GF-D8 (cell line): ENCODE results near the gene PIGBOS1.
"Not testable (repeated sequence)": the region's sequence is repeated elsewhere in the genome, so short reads cannot be mapped to it uniquely, and the experiment has no call there.

Source experiments
- DNase-seq: peaks from one replicate; lab custom pipeline; 2025; lab: John Stamatoyannopoulos, UW

PIGBOS1 gene, protein sequence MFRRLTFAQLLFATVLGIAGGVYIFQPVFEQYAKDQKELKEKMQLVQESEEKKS

DNA sequence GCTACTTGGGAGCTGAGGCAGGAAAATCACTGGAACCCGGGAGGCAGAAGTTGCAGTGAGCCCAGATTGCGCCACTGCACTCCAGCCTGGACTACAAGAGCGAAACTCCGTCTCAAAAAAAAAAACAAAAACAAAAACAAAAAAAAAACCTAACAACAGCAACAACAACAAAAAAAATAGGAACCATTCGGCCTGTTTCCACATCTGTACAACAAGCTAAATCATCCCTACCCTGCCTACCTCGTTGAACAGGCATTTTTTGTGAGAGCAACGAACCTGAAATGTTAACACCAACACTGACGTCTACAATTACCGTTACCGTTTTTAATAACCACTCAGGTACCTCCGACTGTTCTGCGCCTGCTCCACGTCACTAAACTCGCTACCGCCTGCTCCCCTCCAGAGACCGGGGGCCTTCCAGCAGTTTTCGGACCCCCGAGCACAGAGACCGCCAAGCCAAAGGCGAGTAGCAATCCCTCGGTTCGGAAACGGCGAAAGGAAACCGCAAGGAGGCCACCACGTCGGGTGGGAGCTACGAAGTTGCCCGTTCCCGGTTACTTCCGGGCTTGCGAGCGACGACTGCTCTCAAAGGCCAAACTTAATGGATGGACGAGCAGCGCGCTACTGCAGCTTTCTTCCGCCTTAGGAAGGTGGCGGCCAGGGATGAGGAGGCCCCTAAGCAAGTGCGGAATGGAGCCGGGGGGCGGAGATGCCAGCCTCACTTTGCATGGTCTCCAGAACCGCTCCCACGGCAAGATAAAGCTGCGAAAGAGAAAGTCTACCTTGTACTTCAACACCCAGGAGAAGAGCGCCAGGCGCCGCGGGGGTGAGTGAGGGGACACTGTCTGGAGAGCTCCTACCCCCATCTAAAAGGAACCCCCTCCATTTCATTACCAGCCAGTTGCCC, at the start of gene PIGBOS1, which contains the start of gene PIGB:
Gene PIGBOS1 (minus strand): TSS at position 536 of the 907 bp plus-strand sequence. CDS start 1,331 bp downstream, outside the sequence.
Gene PIGB (plus strand): TSS at position 635 of the 907 bp plus-strand sequence. CDS start 29 bp downstream, at position 664.
- peak; percentile 49 for DNase-seq

DNA sequence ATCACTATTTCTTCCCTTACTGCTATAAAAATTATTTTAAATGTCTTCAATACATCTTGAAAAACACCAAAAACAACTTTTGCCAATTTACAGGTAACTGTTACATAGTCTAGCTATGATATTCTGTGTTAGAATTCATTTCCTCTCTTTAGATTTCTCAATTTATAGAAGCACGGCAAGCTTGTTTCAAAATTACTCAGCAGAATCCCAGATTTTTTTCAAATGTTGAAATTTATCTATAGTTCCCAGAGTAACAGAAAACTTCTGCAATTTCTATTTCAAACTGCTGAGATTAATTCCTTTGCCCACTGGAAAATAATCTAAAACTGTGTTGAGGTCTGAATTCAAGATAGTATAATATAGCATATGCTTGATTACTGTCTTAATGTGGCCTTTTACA, 48.1 kb upstream of the PIGBOS1 start:
- no peak for DNase-seq

DNA sequence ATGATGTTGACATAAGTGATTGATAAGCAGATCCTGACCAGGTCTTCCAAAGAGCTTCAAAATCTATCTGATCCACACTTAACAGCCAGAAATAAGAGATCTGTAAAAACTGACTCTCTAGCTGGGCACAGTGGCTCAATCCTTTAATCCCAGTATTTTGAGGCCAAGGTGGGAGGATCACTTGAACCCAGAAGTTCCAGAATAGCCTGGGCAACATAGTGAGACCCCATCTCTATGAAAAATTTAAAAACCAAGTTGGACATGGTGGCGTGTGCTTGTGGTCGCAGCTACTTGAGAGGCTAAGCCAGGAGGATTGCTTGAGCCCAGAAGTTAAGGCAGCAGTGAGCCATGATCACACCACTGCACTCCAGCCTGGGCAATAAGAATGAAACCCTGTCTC, 43.7 kb upstream of the PIGBOS1 start:
- no peak for DNase-seq

DNA sequence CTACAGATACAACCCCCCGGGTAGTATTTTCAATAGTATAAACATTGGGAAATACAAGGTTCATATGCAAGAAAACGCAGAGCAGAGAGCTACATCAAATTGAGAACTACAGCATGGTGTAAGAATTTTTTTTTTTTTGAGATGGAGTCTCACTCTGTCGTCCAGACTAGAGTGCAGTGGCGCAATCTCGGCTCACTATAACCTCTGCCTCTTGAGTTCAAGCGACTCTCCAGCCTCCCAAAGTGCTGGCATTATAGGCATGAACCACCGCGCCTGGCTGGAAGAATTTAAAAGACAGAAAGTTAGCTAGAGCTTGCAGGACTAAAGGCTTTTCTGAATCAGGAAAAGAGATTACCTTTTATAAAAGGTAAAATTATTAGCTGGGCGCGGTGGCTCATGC, 42.1 kb upstream of the PIGBOS1 start:
- DNase-seq: no peak

DNA sequence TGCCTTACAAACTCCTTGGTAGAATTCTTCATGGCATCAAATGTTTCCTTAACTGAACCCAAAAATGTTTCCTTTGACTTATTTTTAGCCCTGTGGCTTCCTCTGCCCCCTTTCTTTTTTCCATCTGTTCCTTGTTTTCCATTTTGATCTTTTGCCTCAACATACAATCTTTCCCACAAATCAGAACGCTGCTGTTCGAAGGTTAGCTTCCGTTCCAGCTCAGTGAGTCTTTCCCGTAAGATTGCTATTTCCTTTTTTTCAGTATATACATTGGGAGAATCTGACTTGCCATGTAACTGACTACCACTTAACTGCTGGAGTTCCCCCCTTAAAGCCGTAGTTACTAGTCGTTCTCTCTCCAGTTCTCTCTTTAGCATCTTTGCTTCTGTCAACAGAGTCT, 41.3 kb upstream of the PIGBOS1 start:
- DNase-seq: no peak

DNA sequence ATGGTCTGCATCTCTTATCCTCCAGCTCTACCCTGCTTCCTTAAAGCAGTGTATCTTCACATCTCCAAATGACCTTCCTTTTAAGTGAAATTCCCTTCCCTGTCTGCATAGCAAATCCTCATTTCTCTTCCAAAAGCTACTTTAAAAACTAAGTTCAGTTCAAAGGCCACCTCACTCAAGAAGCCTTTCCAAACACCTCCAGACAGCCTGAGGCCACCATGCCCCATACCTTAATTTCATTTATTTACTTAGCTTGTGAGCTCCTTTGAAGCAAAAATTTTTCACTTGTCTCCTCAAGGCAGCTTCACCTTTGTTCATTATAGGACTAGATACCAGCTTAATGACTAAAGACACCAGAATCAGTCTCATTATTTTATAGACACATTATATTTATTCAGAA, 39.5 kb upstream of the PIGBOS1 start:
- DNase-seq: no peak

DNA sequence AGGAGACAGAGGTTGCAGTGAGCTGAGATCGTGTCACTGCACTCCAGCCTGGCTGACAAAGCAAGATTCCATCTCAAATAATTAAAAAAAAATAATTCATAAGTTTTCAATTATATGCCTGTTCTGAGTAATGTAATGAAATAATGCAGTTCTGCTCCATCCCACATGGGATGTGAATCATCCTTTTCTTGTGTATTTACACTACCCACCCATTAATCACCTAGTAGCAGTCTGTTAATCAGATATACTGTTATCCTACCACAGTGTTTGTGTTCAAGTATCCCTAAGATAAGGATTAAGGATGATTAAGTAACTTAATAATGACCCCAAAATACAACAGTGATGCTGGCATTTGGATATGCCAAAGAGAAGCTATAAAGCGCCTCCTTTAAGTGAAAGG, 38.9 kb upstream of the PIGBOS1 start:
- no peak for DNase-seq

DNA sequence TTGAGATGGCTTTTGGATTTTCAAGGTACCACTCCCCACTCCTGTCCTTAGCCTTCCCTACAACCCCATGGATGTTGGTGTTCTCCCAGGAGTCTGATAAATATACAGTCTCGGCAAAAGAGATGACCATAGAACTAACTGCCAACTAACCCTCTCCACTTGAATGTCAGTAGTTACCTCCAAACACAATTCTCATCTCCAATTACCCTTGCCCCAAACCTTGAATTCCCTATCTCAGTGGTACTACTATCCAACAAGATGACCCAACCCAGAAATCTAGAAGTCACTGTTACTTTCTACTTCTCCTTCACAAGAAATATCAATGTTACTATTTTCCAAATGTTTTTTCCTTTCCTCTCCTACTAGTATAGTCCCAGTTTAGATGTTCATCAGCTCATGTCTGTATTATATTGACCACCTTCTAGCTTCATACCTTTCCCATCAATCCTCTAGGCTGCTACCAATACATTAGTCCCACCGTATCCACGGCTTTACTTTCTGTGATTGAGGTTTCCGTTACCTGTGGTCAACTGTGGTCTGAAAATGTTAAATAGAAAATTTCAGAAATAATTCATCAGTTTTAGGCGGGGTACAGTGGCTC, 38.2 kb upstream of the PIGBOS1 start:
- DNase-seq: no peak

DNA sequence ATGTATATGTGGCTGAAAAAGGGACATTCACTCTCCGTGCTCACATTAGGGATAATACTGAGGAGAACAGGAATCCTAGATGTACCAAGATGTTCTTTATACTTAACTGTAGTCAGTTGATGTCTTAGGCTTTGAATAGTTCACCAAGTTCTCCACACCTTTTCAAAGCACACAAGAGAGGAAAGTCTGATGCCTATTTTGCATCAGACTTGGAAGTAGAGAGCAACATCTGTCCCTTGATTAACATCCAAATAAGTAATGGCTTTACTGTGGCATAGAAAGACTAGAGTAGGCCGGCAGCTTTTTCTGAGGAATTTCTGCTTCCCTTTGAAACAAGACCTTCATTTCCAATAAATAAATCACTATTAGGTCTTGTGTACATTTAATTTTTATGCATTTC, 34.1 kb upstream of the PIGBOS1 start:
- no peak for DNase-seq

DNA sequence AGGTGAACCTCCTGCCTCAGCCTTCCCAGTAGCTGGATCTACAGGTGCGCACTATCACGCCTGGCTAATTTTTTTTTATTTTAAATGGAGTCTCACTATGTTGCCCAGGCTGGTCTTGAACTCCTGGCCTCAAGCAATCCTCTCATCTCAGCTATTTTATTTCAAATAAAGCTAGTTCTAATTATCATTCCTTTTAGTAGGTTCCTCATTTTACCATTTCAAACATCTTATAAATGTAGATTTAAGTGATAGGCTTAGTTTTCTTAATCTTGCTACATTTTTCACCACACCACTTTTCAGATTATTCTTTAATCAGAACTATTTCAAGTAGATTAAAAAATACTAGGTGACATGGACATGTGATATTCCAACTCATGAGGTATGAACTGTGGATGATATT, 30.4 kb upstream of the PIGBOS1 start:
- no peak for DNase-seq

DNA sequence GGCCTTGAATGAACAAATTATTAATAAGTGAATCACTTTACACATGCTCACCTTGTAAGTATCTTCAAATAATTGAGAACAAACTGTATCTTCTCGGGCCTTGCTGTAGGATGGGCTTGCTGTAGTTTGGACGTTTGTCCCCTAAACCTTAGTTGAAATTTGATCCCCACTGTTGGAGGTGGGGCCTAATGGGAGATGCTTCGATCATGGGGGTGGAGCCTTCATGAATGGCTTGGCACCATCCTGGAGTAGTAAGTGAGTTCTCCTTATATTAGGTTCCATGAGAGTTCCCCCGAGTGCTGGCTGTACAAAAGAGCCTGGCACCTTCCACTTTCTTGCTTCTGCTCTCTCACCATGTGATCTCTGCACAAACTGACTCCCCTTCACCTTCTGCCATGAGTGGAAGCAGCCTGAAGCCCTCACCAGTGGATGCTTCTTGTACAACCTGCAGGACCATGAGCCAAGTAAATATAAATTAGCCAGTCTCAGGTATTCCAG, 29.4 kb upstream of the PIGBOS1 start:
- DNase-seq: no peak

DNA sequence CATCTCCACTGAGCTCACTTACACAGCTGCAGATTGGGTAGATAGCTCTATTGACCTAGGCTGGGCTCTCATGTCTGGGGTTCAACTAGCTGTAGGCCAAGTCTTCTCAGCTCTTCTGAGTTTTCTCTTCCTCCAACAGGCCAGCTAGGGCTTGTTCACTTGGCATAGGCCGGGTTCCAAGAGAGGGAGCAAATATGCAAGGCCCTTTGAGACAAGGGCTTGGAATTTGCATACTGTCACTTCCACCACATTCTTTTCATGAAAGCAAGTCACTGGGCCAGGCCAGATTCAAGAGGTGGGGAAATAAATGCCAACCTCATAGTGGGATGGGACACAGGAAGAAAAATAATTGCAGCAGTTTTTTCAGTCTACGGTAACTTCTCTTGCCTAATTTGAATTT, 25.3 kb upstream of the PIGBOS1 start:
- no peak for DNase-seq

DNA sequence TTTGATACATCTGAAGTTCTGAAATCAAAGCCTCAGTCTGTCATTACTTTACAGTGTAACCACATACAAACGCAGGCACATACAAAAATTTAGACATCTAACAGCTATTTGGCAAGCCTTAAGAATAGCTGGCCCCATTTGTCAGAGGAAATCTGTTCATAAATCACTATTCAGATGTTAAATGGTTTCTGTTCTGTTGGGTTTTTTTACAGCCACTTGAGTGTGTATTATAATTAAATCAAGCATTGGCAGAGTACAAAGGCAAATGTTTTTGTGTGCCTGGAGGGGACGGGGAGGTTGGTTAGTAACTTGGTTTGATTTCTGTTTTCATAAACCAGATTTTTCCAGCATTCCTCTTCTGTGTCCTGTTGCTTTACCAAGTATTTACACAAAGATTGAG, 24.2 kb upstream of the PIGBOS1 start:
- DNase-seq: no peak

DNA sequence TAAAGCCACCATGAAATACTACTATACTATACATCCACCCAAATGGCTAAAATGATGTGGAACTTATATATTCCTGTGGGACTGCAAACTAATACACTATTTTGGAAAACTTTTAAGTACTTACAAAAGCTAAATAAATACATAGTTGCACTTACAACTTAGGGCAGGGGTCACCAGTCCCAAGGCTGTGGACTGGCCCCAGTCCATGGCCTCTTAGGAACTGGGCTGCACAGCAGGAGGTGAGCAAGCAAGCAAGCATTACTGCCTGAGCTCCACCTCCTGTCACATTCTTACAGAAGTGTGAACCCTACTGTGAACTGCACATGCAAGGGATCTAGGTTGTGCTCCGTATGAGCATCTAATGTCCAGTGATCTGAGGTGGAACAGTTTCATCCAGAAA, 18.2 kb upstream of the PIGBOS1 start:
- DNase-seq: no peak

DNA sequence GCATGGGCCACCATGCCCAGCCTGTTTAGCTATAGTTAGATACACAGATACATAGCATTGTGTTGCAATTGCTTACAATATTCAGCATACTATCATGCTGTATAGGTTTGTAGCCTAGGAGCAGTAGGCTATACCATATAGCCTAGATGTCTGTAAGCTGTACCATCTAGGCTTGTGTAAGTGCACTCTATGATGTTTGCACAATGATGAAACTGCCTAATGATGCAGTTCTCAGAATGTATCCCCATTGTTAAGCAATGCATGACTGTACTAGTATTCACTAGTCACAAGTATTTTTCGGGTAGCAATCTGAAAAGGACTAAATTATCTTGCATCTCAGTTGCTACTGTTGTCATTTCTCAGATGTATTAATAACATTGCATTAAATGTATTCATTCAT, 16.1 kb upstream of the PIGBOS1 start:
- no peak for DNase-seq

DNA sequence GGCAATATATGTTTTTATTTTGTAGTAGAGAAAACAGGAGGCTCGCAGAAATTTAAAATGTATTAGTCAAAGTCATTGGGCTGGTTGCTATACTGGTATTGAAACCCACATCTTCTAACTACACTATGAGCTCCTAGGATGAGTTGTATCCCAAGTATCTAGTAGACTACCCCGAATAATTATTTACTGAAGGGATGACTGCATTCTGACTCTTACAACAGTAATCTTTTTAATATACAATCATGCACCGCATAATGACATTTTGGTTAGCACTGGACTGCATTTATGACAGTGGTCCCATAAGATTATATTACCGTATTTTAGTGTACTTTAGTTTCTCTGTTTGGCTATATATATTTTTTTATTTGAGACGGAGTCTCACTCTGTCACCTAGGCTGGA, 15.4 kb upstream of the PIGBOS1 start:
- no peak for DNase-seq

DNA sequence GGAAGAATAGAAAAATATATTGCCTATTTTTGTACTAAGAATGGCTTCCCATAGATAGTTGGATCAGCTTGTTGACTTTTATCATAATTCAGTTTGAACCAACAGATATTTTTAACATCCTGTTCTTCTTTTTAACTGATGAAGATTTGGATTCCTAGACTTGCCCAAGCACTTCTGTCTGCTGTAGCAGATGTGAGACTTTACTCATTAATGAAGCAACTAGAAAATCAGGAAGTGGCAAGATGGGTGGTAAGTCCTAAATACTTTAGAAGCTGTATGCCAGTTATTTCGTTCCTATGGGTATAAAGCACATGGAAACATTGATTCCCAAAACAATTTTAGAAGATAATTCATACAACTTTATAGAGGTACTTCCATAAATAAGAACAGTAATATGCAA, 8.5 kb upstream of the PIGBOS1 start:
- peak; percentile 31 for DNase-seq

DNA sequence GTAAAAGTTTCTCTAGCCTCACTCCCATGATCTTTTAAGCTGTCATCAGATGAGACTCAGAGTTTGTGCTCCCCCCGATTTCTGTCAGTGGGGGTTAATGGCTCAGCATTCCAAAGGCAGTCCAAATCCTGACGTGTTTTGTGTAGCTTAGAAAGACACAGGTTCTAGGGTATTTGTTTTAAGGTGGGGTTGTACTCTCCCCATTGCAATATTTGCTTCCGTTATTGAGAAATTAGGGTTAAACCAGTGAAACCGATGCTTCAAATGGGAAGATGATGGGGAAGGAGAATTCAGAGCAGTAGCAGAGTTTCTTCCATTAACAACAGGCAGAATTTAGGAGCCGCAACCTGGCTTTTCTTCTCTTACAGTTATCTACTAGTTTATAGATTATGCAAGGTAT, 3.5 kb upstream of the PIGBOS1 start:
- DNase-seq: no peak

DNA sequence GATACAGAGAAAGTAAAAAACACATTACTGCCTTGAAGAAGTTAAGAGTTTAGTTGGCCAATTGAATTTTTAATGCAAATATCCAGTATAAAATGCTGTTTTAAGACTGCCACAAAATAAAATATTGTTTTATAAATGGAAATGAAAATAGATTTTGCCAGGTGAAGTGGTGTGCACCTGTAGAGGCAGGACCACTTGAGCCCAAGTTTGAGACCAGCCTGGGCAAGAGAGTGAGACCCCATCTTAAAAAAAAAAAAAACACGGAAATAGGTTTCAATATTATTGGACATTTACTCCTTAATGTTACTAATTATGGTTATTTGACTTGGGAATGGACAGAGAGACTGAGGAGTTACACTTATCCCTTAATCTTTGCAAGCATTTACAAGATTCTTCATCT, 2.0 kb upstream of the PIGBOS1 start:
- DNase-seq: no peak

DNA sequence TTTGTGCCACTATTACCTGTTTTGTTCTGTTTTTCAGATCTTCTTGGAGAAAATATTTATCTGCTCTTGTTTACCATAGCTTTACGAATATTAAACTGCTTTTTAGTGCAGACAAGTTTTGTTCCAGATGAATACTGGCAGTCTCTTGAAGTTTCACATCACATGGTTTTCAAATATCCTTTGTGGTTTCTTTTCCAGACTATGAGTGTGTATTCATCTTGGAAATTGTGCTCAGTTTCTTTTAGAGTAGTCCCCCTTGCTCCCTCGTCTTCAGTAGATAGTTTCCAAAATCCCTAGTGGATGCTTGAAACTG, 1.3 kb upstream of the PIGBOS1 start:
- DNase-seq: no peak

DNA sequence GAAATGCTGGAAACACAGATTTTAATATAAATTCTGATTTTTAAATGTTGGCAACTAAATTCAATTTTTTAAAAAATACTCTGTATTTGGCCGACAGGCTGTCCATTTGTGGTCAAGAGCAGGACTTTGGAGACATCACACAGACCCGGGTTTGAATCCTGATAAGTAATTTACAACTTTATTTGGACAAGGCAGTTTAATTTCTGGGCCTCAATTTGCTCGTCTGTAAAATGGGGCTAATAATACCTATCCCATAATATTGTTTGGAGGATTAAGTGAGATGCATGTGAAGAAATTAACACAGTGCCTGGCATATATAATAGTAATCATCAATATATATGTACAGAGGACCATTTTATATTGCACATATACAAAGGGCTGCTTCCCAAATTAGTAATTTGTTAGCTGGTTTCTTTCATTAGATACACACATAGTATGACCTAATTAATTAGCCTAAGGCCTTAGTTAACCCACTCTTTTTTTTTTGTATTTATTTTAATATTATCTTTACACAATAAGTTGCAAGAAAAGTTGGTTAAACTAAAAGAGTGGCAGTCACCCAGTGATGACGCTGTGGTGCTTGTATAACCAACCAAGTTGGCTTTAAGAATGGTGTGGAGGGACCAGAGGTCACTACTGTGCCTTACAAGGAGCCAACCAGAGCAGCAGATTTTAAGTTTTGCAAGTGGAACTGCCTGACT, 764 bp upstream of the PIGBOS1 start:
- DNase-seq: no peak

DNA sequence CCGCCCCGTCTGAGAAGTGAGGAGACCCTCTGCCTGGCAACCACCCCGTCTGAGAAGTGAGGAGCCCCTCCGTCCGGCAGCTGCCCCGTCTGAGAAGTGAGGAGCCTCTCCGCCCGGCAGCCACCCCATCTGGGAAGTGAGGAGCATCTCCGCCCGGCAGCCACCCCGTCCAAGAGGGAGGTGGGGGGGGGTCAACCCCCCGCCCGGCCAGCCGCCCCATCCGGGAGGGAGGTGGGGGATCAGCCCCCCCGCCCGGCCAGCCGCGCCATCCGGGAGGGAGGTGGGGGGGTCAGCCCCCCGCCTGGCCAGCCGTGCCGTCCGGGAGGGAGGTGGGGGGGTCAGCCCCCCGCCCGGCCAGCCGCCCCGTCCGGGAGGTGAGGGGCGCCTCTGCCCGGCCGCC, 16.1 kb downstream of the PIGBOS1 start:
- DNase-seq: not testable (repeated sequence)

DNA sequence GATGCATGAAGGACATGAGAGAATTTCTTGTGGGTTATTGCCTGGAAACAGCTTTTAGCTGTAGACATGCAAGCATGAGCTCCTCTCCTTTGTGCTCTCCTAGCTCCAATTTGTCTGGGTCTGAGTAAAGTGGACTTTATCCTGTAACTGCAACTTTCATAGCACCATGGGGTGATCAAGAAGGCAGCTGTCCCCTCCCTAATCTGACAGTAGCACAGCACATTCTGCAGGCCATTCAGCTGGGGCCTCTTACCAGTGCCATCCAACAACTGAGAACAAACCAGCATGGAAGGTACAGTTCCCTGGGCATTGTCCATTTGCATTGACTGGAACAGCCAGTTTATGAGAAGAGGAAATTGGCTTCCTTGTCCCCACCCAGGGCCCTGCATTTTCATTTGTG, 21.6 kb downstream of the PIGBOS1 start:
- DNase-seq: no peak
